ENCODE measurements around the gene ZNF100. TPM values are rescaled to one million over a fixed set of nuclear protein-coding genes. Genes with fewer than 3 reads are reported as not detected.

Gene ZNF100
- total and polyA plus RNA-seq, 2 of the 4 experiments (the other 2 are of a cell fraction) = 2.2 to 5.9 TPM

DNA sequence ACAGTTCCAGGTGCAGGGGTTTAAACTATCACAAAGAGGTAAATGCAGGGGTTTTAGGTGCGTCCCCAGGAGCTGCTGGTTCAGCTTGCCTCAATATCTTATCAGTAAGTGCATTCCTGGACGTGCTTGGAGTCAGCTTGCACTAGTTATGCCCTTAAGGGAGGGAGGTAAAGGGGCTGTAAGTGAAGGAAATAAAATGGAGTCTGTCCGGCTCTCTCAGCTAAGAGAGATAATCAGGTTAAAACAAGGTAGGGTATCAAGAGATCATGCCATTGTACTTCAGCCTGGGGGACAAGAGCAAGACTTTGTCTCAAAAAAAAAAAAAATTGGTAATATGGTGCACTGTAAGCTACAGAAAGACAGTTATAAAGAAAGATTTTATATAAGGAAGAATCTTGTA, 69.7 kb downstream of the ZNF100 start:
- intact Hi-C loops (cut with micrococcal nuclease) = loop anchor here (5.0 kb wide), 1 partner anchor 495 kb away; no protein-coding TSS in a partner anchor
- ATAC-seq (ENCODE audit: low read depth) = no peak

More for the DNA sequence above, 69.7 kb downstream of the ZNF100 start:
- no peaks in the 10 kb centered on the region for H3K9me1 ChIP-seq (ENCODE audit: insufficient read depth, low read length)
- H3K18ac ChIP-seq (ENCODE audit: low read depth, low read length) = no peak overlapping the region
- no peak overlapping the region for H2AK9ac ChIP-seq (replicated peaks; ENCODE audit: low read depth, low read length, poor library complexity)
- no peak overlapping the region for H3K23ac ChIP-seq (ENCODE audit: low read depth, low read length)
- H4K8ac ChIP-seq (ENCODE audit: low read depth in 2 of 2, low read length in 2 of 2) = no peak overlapping the region
- H3K36me3 ChIP-seq (ENCODE audit: control insufficient read depth, insufficient read depth, low read length) = no peaks in the 10 kb centered on the region
- no peak overlapping the region for H2BK5ac ChIP-seq (ENCODE audit: low read depth, low read length, poor library complexity, severe bottlenecking)
- no peak overlapping the region for H3K56ac ChIP-seq (ENCODE audit: extremely low read depth, insufficient read depth, low read length)
- BruUV-seq (replicated peaks) = no TSS peak
- no peaks in the 10 kb centered on the region for H3K27me3 ChIP-seq (ENCODE audit: control insufficient read depth, insufficient read depth, low read length)
- H3K27ac ChIP-seq (ENCODE audit: insufficient read depth, low read length) = no peak overlapping the region
- 40% methylated on average over 1 of the region's 3 CpGs; no CpG with 5 or more reads in 1 of the 2 experiments for WGBS, 2 experiments (ENCODE audit: extremely low coverage in 2 of 2, insufficient read length in 1 of 2)
- no peak overlapping the region for H4K91ac ChIP-seq (ENCODE audit: insufficient read depth, low read depth, low read length)
- no peaks in the 10 kb centered on the region for H3K4me1 ChIP-seq (ENCODE audit: control insufficient read depth, insufficient read depth, low read length)
- H3K9me3 ChIP-seq (ENCODE audit: control insufficient read depth, insufficient read depth, low read length) = peaks cover 14% of the 10 kb centered on the region
- CTCF ChIA-PET = no interaction called here
- H3K4me3 ChIP-seq (ENCODE audit: insufficient read depth, low read depth, low read length) = no peak overlapping the region
- POLR2A ChIA-PET (ENCODE audit: unreplicated experiment) = interaction anchor here (0.6 kb wide), 1 partner anchor 548 kb away, joined by 3 read pairs; no protein-coding TSS in a partner anchor
- no peaks in the 10 kb centered on the region for H4K20me1 ChIP-seq (ENCODE audit: insufficient read depth, low read length)
- TF ChIP-seq SMC3 (IDR thresholded peaks at IDR 0.05; ENCODE audit: low read depth, low read length) = no peak
- H3K9ac ChIP-seq (ENCODE audit: low read depth, low read length) = no peak overlapping the region
- H4K5ac ChIP-seq (ENCODE audit: low read depth, low read length) = no peak overlapping the region
- no peak overlapping the region for H2BK20ac ChIP-seq (ENCODE audit: low read depth, low read length)
- in situ Hi-C loops (cut with MboI; ENCODE audit: low sequenced_read_pairs) (no loop called here), dilution Hi-C loops (cut with HindIII; ENCODE audit: low sequenced_read_pairs, unreplicated experiment) (no loop called here)
- no peak overlapping the region for H2AFZ ChIP-seq (replicated peaks; ENCODE audit: low read length, poor library complexity)
- no peaks in the 10 kb centered on the region for H3K79me1 ChIP-seq (ENCODE audit: low read depth in 1 of 2, low read length in 2 of 2)
- no peak overlapping the region for H2BK120ac ChIP-seq (ENCODE audit: low read depth, low read length)
- no peak overlapping the region for H2BK15ac ChIP-seq (ENCODE audit: low read depth, low read length)
- no peak overlapping the region for H3K4ac ChIP-seq (ENCODE audit: low read depth, low read length)
- H3K4me2 ChIP-seq (ENCODE audit: low read depth, low read length) = no peak overlapping the region
- H2AK5ac ChIP-seq (ENCODE audit: low read depth, low read length) = no peak overlapping the region
- DNase-seq = no peak
- no peak overlapping the region for H3K14ac ChIP-seq (replicated peaks; ENCODE audit: low read depth, low read length)
